NCI-H748 (cell line): ENCODE data around the gene STXBP3.

Experiments
- DNase-seq: peaks from one replicate; lab custom pipeline; 2025; ENCODE audit not compliant: unreplicated experiment; lab: John Stamatoyannopoulos, UW

The STXBP3 gene

GRCh38 chr1:108841703-108842102 is 95.2 kb downstream of the STXBP3 start:
- no peak for DNase-seq

- no peak for DNase-seq
Measured at GRCh38 chr1:108842525-108843181, 96.2 kb downstream of the STXBP3 start.

GRCh38 chr1:108843390-108844137 is 97.1 kb downstream of the STXBP3 start:
- no peak for DNase-seq

GRCh38 chr1:108845446-108845845 is 99.0 kb downstream of the STXBP3 start:
- DNase-seq = no peak

- DNase-seq = no peak
Measured at GRCh38 chr1:108845991-108846390, 99.5 kb downstream of the STXBP3 start.

GRCh38 chr1:108847494-108847893 is 101.0 kb downstream of the STXBP3 start:
- DNase-seq = peak; percentile 18

- no peak for DNase-seq
Measured at GRCh38 chr1:108848806-108849205, 102.3 kb downstream of the STXBP3 start.

- DNase-seq = no peak
Measured at GRCh38 chr1:108850929-108851328, 104.5 kb downstream of the STXBP3 start.

- DNase-seq = no peak
Measured at GRCh38 chr1:108851567-108851966, 105.1 kb downstream of the STXBP3 start.

GRCh38 chr1:108852221-108852975 is 105.9 kb downstream of the STXBP3 start:
- DNase-seq = no peak

- DNase-seq = no peak
Measured at GRCh38 chr1:108854221-108855019, 107.9 kb downstream of the STXBP3 start.

GRCh38 chr1:108856994-108857393 is 110.5 kb downstream of the STXBP3 start, which contains the start of gene AKNAD1:
Gene AKNAD1, minus strand, starts transcription at chr1:108857094. Its CDS starts 4,430 bp downstream, at chr1:108852664.
- DNase-seq = no peak

GRCh38 chr1:108858230-108858950 is 111.9 kb downstream of the STXBP3 start:
- no peak for DNase-seq
